CD4-positive, alpha-beta T cell treated with Interleukin-6 for 4 hours (primary cell): Measurements from ENCODE around the gene FBXW12.

Source experiments
- DNase-seq: peaks from one replicate; pipeline ENCODE4 v3.0.0-alpha.2; 2020; ENCODE audit warnings: mixed read lengths

FBXW12 gene

GRCh38 chr3:48423883-48424695 lies 52.1 kb downstream of the FBXW12 start:
- no peak for DNase-seq

- DNase-seq: no peak
Observed at GRCh38 chr3:48425281-48425812, 53.3 kb downstream of the FBXW12 start.

GRCh38 chr3:48426401-48426909 lies 54.4 kb downstream of the FBXW12 start:
- no peak for DNase-seq

DNA sequence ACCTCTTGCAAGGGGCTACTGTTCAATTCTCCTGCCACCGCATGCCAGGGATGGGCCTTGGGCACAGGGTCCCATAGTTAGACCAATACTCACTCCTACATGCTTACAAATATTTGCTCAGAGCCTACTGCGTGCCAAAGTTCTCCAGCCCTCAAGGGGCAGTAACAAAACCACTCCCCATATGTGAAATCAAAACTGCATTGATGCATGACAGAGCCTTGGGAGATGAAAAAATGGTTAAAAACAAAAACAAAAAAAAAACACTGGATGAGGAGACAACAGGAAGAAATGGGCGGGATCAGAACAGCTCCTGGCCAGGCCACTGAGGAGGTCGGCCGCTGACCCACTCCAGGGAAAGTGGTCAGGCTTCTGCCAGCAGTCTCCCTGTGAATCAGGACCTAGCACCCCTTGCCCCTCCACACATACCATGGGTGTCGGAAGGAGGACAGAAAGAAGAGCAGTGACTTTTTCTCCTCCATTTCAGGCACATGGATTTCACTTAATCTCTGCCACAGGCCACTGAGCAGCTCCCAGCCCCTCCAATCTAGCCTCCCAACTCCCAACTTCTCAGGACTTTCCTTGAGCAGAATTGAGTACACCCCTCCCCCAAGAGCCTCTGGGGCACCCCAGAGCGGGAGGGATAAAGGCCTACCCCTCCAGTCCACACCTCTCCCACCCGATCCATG lies 55.1 kb downstream of the FBXW12 start:
- no peak for DNase-seq

GRCh38 chr3:48427630-48427962 lies 55.6 kb downstream of the FBXW12 start:
- DNase-seq: no peak

DNA sequence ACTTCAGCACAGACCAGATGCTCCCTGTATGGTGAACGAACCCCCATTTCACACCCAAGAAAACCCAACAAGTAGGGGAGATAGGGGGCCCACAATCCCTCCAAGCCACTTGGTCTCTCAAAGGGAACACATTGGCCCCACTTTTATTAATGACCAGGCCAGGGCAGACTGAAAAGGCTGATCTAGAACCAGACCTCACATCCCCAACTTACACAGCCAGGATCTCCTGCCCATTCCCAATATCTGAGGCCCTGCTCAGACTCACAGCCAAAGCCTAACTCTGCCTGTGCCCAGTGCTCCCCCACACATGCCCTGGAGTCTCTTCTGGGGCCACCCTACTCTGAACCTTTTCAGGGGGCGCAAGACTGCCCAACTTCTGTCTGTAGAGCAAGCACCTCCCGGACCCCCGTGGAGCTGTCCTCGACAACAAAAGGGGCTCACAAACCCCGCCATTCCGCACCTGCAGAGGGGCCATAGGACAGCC lies 56.1 kb downstream of the FBXW12 start:
- DNase-seq: no peak

- DNase-seq: no peak
Observed at GRCh38 chr3:48428572-48429316, 56.7 kb downstream of the FBXW12 start.

GRCh38 chr3:48429317-48429959 lies 57.4 kb downstream of the FBXW12 start:
- peak; percentile 74 for DNase-seq

GRCh38 chr3:48429960-48430707 lies 58.1 kb downstream of the FBXW12 start, which contains the start of gene PLXNB1:
TSS of gene PLXNB1 (minus strand) at chr3:48430086. CDS start at chr3:48424611, 5,475 bp downstream.
- peak; percentile 31 for DNase-seq

GRCh38 chr3:48430708-48431101 lies 58.7 kb downstream of the FBXW12 start:
- DNase-seq: no peak

DNA sequence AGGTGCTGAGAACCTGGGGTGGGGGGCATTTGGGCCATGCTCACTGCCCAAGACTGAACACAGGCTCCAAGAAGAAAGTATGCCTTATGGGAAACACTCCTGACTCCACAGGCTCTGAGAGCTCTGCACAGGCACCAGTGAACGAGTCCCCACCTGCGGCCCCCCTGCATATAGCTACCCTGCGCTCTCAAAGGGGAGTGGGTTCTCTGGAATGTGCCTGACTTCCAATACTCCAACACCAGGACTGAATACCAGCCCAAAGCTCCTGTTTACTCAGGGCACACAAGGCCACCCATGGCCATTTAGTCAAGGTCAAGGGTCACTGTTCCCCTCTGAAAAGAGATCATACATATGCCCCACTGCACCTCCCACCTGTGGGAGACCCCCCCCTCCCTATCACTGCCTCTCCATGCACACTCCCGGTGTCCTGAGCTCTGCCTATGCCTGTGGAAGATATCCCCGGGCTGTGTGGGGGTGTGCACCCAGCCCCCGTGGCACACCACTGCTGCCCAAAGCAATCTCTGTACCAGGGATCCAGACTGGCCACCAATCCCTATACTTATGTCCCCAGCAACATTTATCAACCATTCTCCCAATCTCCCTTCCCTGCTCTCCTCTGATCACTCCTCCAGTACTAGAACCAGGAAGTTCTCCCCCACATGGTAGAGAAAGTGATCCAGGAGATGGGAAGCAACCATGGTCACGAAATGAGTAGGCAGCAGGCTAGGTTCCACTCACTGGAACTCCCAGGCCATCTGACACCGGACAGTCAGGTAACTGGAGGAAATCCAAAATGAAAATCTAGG lies 59.4 kb downstream of the FBXW12 start:
- no peak for DNase-seq

DNA sequence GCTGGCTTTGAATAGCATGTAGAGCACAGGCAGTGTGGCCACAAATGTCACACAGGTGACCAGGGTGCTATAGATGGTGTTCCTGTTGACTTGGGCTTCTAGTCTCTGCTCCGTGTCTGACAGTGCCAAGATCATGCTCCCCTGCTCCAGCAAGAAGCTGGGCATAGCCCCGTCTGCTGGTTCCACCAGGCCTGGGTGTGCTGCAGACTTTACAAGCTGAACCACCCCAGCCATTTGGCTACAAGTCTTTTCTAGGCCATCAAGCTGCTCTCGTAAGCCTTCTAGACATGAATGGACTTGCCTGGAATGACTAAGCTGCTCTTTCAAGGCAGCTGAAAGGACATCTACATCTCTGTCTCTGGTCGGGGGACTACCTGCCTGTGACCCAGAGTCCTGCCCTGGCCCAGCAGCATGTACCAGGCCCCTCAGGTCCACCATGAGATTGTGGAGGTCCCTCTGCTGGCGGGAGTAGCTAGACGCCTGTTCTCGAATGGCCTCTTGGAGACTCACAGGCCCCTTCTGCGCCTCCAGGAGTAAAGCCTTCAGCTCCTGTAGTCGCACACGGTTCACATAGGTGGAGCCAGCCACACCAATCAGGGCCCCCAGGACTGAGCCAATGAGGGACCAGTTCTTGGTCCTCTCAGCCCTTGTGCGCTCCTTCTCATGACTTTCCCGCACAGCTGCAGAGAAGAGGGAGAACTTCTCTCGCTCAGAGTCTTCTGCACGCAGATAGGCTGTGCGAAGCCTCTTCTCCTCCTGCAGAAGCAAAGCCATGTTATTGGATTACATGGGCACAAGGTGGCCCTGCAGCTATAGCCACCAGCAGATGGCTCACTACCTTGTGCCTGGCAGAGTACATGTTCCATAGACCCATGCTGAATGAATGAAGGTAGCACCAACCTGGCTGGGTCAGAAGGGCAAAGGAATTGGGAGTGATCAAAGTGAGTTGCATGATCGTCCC lies 60.7 kb downstream of the FBXW12 start:
- no peak for DNase-seq

DNA sequence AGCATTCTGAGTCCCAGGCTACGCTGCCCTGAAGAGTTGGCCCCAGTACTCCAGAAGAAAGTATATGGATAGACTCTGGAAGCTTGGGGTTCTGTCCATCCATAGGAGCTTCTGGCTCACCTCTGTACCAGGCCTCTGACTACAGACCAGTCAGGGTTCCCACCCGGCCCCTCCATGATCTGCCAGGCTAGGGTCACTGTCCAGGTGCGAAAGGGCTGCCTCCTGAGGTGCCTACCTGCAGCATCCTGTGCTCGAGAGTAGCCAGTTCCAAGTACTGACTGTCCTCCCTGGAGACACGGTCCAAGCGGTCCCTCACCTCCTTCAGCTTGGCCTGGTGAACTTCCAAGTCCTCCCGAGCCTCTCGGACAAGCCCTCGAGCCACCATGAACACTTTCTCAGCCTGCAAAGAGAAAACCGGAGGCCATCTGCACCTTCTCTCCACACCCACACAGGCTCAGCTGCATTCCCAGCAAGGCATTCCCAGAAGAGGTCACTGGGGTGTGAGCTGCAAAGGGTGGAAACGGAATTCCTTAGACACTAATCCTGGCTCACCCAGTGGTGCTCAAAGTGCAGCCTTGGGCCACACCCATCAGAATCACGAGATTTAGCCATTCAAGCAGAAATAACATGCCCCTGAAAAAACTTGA lies 61.6 kb downstream of the FBXW12 start:
- no peak for DNase-seq

GRCh38 chr3:48434591-48435222 lies 62.7 kb downstream of the FBXW12 start:
- peak; percentile 28 for DNase-seq

DNA sequence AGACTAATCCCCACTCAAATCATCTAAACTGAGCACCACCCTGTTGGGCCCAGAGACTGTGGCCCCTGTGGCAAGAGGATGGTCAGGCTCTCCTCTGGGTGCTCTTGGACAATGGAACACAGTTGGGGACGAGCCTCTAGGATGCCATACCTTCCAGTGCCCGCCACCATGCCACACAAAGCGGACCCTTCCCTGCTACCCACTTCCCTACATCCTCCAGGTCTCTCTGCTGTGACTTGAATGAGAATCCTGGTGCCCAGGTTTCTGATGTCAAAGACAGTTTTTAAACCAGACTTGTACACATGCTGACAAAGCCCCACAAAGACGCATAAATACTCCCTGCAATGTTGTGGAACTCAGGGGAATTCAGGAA lies 63.2 kb downstream of the FBXW12 start:
- DNase-seq: no peak

GRCh38 chr3:48435774-48436476 lies 63.9 kb downstream of the FBXW12 start:
- peak; percentile 92 for DNase-seq

- DNase-seq: no peak
Observed at GRCh38 chr3:48436477-48436787, 64.4 kb downstream of the FBXW12 start.

DNA sequence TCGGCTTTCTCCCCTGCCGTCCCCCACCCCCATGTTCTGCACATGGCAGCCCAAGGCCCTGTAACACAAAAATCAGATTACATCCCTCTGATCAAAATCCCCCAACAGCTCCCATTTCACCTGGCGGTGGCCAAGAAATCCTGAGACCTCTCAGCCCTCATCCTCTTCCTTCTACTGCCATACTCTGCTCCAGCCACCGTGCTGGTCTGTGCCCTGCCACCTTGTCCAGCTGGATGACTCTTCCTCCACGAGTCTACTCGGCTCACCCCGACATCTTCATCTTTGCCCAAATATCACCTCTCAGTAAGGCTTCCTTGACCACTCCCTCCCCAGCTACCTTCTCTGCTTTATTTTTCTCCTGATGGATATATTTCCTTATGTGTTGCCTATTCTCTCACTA lies 64.8 kb downstream of the FBXW12 start:
- DNase-seq: no peak
